GM18870 (cell line): ENCODE measurements around the gene NXT1.

Experiments
- ATAC-seq: cut with Tn5 transposase; IDR thresholded peaks from one replicate; pipeline ENCODE4 v1.9.1; 2021; ENCODE audit warnings: moderate library complexity; ENCODE audit not compliant: unreplicated experiment

The NXT1 gene

DNA sequence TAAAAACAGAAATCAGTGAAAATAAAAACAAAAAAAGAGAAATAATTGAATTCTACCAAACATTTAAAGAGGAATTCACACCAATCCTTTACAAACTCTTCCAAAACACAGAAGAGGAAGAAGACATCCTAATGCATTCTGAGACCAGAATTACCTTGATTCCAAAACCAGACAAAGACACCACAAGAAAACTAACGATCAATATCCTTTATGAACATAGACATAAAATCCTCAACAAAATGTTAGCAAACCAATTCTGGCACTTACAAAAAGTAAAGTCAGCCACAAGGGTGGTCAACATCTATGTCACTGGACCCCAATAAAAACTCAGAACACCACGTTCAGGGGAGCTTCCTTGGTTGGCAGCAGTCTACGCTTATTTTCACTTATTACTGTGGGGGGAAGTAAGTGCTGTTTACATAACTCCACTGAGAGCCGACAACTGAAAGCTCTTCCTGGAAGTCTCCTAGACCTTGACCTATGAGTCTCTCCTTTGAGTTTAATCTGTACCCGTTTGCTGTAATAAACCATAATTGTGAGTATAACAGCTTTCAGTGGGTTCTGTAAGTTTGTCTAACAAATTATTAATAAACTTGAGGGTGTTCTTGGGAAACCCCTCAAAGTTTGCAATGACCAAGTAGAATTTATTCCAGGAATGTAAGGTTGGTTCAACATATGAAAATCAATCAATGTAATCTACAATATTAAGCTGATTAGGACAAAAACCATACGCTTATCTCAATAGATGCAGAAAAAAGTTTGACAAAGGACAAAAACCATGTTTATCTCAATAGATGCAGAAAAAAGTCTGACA, 35.9 kb downstream of the NXT1 start:
- ATAC-seq, result no peak

DNA sequence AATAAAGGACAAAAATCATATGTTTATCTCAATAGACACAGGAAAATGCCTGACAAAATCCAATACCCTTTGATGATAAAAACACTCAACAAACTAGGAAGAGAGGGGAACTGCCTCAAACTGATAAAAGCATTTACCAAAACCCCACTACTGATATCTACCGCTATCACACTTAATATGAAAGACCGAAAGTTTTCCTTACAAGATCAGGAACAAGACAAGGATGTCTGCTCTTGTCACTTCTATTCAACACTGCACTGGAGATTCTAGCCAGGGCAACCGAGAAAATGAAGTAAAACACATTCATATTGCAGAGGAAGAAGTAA, 36.5 kb downstream of the NXT1 start:
- ATAC-seq, result no peak

DNA sequence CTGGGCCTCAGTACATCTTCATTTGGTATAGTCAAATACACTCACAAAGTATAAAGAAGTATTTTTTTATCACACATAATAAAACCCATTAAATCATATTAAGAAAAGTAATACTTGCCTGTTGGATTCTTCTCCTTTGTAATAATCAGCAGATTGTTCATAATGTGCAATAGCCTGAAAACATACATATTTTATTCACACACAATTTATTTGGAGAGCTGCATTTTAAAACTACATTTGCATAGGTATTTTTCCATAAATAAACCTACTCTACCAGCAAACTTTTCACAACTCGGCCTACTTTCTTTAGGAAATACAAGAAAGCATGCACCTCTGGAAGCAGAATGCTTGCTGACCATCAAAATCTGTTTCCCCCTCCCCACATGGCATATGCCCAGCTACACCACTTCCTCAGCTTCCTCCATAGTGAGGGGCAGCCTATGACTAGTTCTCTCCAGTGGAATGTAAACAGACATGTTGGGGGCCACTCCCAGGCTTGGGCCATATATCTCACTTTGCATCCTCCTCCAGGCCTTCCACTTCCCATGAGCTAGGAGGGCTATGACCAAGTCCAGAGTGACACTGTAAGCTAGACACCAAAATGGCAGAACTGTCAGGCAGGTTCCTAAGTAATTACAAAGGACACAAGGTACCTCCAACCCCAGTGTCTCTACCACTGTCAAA, 39.6 kb downstream of the NXT1 start:
- ATAC-seq, result no peak

GRCh38 chr20:23391707-23392310, 41.2 kb downstream of the NXT1 start:
- ATAC-seq, result no peak

- no peak for ATAC-seq
These were observed 43.6 kb downstream of the NXT1 start for GRCh38 chr20:23393996-23394775.

- ATAC-seq, result no peak
These were observed 46.5 kb downstream of the NXT1 start for GRCh38 chr20:23396950-23397627.

GRCh38 chr20:23397961-23398360, 47.4 kb downstream of the NXT1 start:
- ATAC-seq, result no peak

DNA sequence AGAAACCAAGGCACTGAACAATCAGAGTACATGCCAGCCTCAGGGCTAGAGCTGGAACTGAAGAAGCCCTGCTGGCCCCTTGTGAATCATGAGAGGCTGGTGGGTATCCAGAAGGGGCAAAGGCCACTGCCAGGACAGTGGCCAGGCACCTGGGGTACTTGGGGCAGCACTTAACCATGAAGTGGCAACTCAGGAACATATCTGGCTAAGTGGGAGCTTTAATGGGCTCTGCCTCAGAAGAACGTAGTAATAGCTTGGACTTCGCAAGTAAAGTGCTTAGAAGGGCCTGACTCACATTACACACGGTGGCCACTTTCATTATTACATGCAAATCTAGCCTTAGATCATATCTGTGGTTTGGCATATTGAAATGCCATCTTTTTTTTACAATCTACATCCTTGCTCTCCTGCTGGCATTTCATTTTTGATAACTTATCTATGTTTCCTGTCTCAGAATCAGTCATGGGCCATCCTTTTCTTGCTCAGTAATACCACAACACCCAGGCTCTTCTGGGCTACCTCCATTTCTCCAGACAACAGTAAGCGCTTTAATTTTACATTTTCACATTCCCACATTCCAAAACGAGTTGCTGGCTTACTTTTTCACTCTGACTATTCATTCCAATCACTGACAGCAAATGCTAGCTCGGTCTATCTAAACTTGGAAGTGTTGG, 49.1 kb downstream of the NXT1 start:
- peak; percentile 72 for ATAC-seq

DNA sequence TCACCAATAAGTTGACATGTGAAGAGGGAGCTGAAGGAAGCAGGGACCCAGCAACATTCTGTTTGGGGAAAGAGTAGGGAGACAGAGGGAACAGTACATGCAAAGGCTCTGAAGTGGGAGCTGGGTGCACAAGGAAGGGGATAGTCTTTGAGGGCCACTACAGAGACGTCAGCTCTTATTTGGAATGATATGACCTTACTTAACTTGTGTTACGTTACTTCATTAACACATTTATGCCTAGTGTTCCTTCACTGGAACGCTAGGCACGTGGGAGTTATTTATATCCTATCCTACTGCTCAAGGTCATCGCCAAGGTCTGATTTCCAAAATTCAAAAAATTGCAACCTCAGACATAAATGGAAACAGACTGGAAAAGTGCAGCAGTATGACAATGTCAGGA, 50.5 kb downstream of the NXT1 start:
- no peak for ATAC-seq

- ATAC-seq, result no peak
These were observed 53.2 kb downstream of the NXT1 start for GRCh38 chr20:23403751-23404150.

- ATAC-seq, result no peak
These were observed 53.6 kb downstream of the NXT1 start for GRCh38 chr20:23404196-23404595.
